ENCODE data around the gene M6PR.
"Not testable (repeated sequence)": the region's sequence is repeated elsewhere in the genome, so short reads cannot be mapped to it uniquely, and the experiment has no call there.

Gene M6PR

GRCh38 chr12:8937842-8938442 lies 11.5 kb downstream of the M6PR start:
- not testable (repeated sequence) for H3K4me3 Mint-ChIP-seq, H3K27me3 Mint-ChIP-seq, H3K9me3 Mint-ChIP-seq, ATAC-seq, H3K4me1 Mint-ChIP-seq, DNase-seq, H3K27ac Mint-ChIP-seq
- H3K36me3 Mint-ChIP-seq (ENCODE audit: low read depth), result peaks cover 22% of the 10 kb centered on the region

DNA sequence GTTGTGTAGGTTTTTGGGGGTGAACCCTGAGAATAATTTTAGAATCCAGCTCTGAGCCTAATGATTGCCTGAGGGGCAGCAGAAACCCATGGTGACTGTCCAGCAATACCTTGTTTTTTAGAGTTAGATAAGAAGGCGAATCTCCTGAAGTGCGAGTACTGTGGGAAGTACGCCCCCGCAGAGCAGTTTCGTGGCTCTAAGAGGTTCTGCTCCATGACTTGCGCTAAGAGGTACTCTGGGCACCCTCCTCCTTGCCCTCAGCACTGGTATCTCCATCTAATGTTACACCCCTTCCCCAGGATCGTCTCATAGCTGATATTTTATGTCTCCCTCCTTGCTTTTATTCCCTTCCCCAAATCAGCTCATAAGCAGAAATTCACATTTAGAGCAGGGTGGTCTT lies 12.7 kb downstream of the M6PR start:
- peaks cover 17% of the 10 kb centered on the region for H3K36me3 Mint-ChIP-seq (ENCODE audit: low read depth)
- H3K27ac Mint-ChIP-seq, result no peak overlapping the region
- no peak overlapping the region for H3K4me3 Mint-ChIP-seq
- no peaks in the 10 kb centered on the region for H3K4me1 Mint-ChIP-seq
- no peaks in the 10 kb centered on the region for H3K9me3 Mint-ChIP-seq
- DNase-seq (no peak), ATAC-seq (no peak)
- no peaks in the 10 kb centered on the region for H3K27me3 Mint-ChIP-seq

DNA sequence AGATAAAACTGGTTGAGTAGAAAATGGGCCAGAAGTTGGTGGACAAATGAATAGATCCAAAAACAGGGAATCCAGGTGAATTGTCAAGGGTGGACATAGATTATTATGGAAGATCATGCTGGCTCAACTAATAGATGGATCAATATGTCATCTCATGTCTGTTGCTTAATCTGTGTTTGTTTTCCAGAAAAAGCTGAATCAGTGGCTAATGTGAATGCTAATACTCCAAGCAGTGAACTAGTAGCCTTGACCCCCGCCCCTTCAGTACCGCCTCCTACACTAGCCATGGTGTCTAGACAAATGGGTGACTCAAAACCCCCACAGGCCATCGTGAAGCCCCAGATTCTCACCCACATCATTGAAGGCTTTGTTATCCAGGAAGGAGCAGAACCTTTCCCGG lies 15.4 kb downstream of the M6PR start:
- not testable (repeated sequence) for ATAC-seq, H3K4me1 Mint-ChIP-seq, H3K27me3 Mint-ChIP-seq, H3K9me3 Mint-ChIP-seq, DNase-seq, H3K27ac Mint-ChIP-seq, H3K4me3 Mint-ChIP-seq
- peaks cover 17% of the 10 kb centered on the region for H3K36me3 Mint-ChIP-seq (ENCODE audit: low read depth)

GRCh38 chr12:8932464-8932863 lies 17.0 kb downstream of the M6PR start:
- H3K27ac Mint-ChIP-seq, H3K4me1 Mint-ChIP-seq, H3K27me3 Mint-ChIP-seq, H3K4me3 Mint-ChIP-seq, ATAC-seq, H3K9me3 Mint-ChIP-seq, DNase-seq: not testable (repeated sequence)
- H3K36me3 Mint-ChIP-seq (ENCODE audit: low read depth), result peaks cover 14% of the 10 kb centered on the region

GRCh38 chr12:8930655-8931323 lies 18.7 kb downstream of the M6PR start:
- H3K27ac Mint-ChIP-seq, DNase-seq, H3K9me3 Mint-ChIP-seq, ATAC-seq, H3K27me3 Mint-ChIP-seq, H3K4me1 Mint-ChIP-seq, H3K4me3 Mint-ChIP-seq: not testable (repeated sequence)
- peaks cover 12% of the 10 kb centered on the region for H3K36me3 Mint-ChIP-seq (ENCODE audit: low read depth)

DNA sequence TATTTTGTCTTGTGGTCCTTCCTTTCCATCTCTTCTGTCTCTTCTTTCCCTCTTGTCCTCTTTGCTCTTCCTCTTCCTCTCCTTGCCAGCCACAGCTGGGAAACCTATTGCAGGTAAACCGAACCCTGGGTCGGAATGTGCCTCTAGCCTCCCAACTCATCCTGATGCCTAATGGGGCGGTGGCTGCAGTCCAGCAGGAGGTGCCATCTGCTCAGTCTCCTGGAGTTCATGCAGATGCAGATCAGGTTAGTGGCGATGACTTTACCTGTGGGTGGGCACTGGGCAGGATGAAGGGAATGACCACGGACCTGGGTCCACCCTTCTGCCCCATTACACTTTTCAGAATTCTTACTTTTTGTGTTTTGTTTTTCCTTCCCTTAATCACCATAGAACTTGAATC lies 26.9 kb downstream of the M6PR start:
- H3K27ac Mint-ChIP-seq, result no peak overlapping the region

DNA sequence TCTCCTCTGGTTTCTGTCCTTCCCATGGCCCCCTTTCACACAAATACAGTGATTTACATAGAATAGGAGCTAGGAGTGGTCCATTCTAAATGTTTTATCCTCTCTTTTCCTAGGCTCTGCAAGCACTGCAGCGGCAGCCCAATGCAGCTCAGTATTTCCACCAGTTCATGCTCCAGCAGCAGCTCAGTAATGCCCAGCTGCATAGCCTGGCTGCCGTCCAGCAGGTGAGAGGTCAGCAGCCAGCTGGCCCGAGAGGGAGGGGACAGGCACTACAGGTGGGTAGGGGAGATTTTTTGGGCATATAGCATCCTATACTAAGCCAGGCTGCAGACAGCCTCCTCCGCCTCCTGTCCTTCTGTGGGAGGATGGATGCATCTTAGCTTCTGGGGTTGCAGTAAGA lies 29.8 kb downstream of the M6PR start:
- not testable (repeated sequence) for H3K4me1 Mint-ChIP-seq; ATAC-seq; H3K27ac Mint-ChIP-seq; DNase-seq; H3K9me3 Mint-ChIP-seq; H3K4me3 Mint-ChIP-seq; H3K27me3 Mint-ChIP-seq; H3K36me3 Mint-ChIP-seq (ENCODE audit: low read depth)

More for the DNA sequence above, 26.9 kb downstream of the M6PR start:
- Mint-ChIP-seq H3K4me1 (no peaks in the 10 kb centered on the region), H3K27me3 (no peaks in the 10 kb centered on the region), H3K4me3 (no peak overlapping the region), H3K9me3 (no peaks in the 10 kb centered on the region), H3K36me3 (ENCODE audit: low read depth) (peaks cover 8% of the 10 kb centered on the region)
- DNase-seq (no peak), ATAC-seq (no peak)

GRCh38 chr12:8917751-8918150 lies 31.7 kb downstream of the M6PR start:
- H3K9me3 Mint-ChIP-seq, result no peaks in the 10 kb centered on the region
- no peak overlapping the region for H3K4me3 Mint-ChIP-seq
- no peaks in the 10 kb centered on the region for H3K27me3 Mint-ChIP-seq
- H3K4me1 Mint-ChIP-seq, result peaks cover 7% of the 10 kb centered on the region
- DNase-seq, result no peak
- ATAC-seq, result no peak
- peaks cover 8% of the 10 kb centered on the region for H3K36me3 Mint-ChIP-seq (ENCODE audit: low read depth)
- H3K27ac Mint-ChIP-seq, result no peak overlapping the region

DNA sequence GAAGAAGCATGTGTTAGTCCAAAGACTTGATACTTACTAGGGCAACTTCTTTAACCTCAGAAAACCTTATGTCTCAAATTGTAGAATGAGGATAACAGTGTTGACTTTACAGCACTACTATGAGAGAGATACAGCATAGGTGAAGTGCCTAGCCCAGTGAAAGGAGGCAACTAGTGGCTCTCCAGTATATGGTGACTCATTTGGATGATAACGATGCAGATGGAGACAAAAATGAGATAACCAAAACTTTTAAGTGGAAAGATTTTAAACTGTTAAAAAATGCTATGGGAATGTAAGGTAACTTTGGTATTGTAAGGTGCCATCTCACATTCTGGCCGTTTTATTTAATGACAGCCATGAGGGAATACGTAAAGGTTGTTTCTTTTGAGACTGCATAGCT lies 32.4 kb downstream of the M6PR start:
- H3K27me3 Mint-ChIP-seq, result no peaks in the 10 kb centered on the region
- H3K36me3 Mint-ChIP-seq (ENCODE audit: low read depth), result peaks cover 8% of the 10 kb centered on the region
- DNase-seq (no peak), ATAC-seq (no peak)
- peaks cover 7% of the 10 kb centered on the region for H3K4me1 Mint-ChIP-seq
- H3K27ac Mint-ChIP-seq, result no peak overlapping the region
- H3K9me3 Mint-ChIP-seq, result no peaks in the 10 kb centered on the region
- H3K4me3 Mint-ChIP-seq, result no peak overlapping the region

DNA sequence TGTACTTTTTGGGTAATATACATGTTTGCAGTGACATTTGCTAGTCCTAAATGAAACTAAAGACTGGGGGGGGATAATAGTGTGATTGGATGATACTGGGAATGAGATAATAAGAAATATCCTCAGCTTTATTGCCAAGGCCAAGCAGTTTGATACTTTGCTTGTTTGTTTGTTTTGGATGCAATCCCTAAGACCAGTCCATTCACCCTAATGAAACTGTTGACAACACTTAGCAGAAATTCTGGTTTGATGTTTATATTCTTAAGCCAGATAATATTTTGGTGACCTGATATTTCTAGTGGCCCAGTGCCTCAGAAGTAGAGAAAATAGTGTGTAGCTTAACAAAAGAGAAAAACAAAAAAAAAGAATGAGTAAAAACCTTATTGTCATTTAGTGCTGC lies 33.3 kb downstream of the M6PR start:
- Mint-ChIP-seq H3K27me3 (no peaks in the 10 kb centered on the region), H3K4me1 (peaks cover 11% of the 10 kb centered on the region), H3K27ac (no peak overlapping the region), H3K36me3 (ENCODE audit: low read depth) (peaks cover 6% of the 10 kb centered on the region), H3K9me3 (no peaks in the 10 kb centered on the region), H3K4me3 (no peak overlapping the region)
- ATAC-seq, result no peak
- DNase-seq, result no peak

GRCh38 chr12:8914716-8915526 lies 34.5 kb downstream of the M6PR start:
- Mint-ChIP-seq H3K27ac (no peak overlapping the region), H3K9me3 (no peaks in the 10 kb centered on the region), H3K27me3 (no peaks in the 10 kb centered on the region)

GRCh38 chr12:8914033-8914715 lies 35.3 kb downstream of the M6PR start, which contains the start of gene PHC1:
Gene PHC1 (plus strand): TSS chr12:8914509. CDS start chr12:8917678, 3,169 bp downstream.
- H3K9me3 Mint-ChIP-seq; H3K27me3 Mint-ChIP-seq; H3K36me3 Mint-ChIP-seq (ENCODE audit: low read depth): not testable (repeated sequence)
- peak within 1 kb of the TSS; percentile 86 for H3K27ac Mint-ChIP-seq
- peaks cover 11% of the 10 kb centered on the region for H3K4me1 Mint-ChIP-seq
- ATAC-seq (peak; percentile 67), DNase-seq (peak; percentile 75)
- peak within 1 kb of the TSS; percentile 82 for H3K4me3 Mint-ChIP-seq

More at GRCh38 chr12:8914716-8915526, 34.5 kb downstream of the M6PR start:
- H3K4me3 Mint-ChIP-seq, result no peak overlapping the region
- H3K4me1 Mint-ChIP-seq, result peaks cover 11% of the 10 kb centered on the region
- ATAC-seq (peak; percentile 88), DNase-seq (peak; percentile 56)
- H3K36me3 Mint-ChIP-seq (ENCODE audit: low read depth), result peaks cover 6% of the 10 kb centered on the region

- H3K36me3 Mint-ChIP-seq (ENCODE audit: low read depth), result peaks cover 3% of the 10 kb centered on the region
- peak overlapping the region; percentile 86 for H3K27ac Mint-ChIP-seq
- H3K4me3 Mint-ChIP-seq, result peak overlapping the region; percentile 82
- H3K4me1 Mint-ChIP-seq, result peaks cover 11% of the 10 kb centered on the region
- H3K9me3 Mint-ChIP-seq, result no peaks in the 10 kb centered on the region
- DNase-seq (no peak), ATAC-seq (no peak)
- no peaks in the 10 kb centered on the region for H3K27me3 Mint-ChIP-seq
These were observed 35.8 kb downstream of the M6PR start for GRCh38 chr12:8913702-8914032.

DNA sequence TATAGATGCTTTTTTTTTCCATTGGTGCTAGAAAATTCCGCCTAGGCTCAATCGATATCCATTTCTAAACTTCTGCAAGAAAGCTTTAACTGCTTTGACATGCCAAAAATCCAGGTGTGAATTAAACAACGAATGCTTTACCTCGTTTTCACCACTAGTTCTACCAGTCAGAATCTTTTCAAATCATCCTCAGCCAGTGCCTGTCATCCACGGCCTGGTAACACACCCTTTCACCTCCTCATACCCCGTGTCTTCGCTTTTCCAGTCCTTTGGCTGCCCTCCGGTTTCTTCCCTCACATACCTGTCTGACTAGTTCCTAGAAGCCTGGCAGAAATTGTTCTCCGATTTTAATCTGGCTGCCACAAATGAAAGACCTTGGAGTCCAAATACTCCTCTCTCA lies 36.5 kb downstream of the M6PR start:
- no peaks in the 10 kb centered on the region for H3K36me3 Mint-ChIP-seq (ENCODE audit: low read depth)
- no peak overlapping the region for H3K4me3 Mint-ChIP-seq
- no peak overlapping the region for H3K27ac Mint-ChIP-seq
- no peaks in the 10 kb centered on the region for H3K27me3 Mint-ChIP-seq
- DNase-seq (no peak), ATAC-seq (no peak)
- no peaks in the 10 kb centered on the region for H3K9me3 Mint-ChIP-seq
- peaks cover 11% of the 10 kb centered on the region for H3K4me1 Mint-ChIP-seq

Measured in activated naive CD8-positive, alpha-beta T cell treated with anti-CD3 and anti-CD28 coated beads, Interleukin-2, amount 50 U/mL, for 24 hours (primary cell).